Type B pancreatic cell (in vitro differentiated cells): ENCODE results near the gene PPOX. TPM values are rescaled to one million over a fixed set of nuclear protein-coding genes. Genes with fewer than 3 reads are reported as not detected.

ENCODE experiments used
- DNase-seq: peaks from one replicate; pipeline ENCODE4 v3.0.0; 2021; ENCODE audit warnings: mixed read lengths; ENCODE audit not compliant: unreplicated experiment; ENCODE audit errors: extremely low spot score
- H3K27ac Mint-ChIP-seq: 2 replicates; pipeline ENCODE4 v1.8.0; 2021; ENCODE audit warnings: mild to moderate bottlenecking, mixed read lengths
- H3K27me3 Mint-ChIP-seq: 2 replicates; pipeline ENCODE4 v1.8.0; 2021; ENCODE audit warnings: mixed read lengths
- H3K36me3 Mint-ChIP-seq: 2 replicates; pipeline ENCODE4 v1.8.0; 2021; ENCODE audit warnings: mixed read lengths
- H3K4me1 Mint-ChIP-seq: one replicate; pipeline ENCODE4 v1.8.0; 2021; ENCODE audit warnings: mixed read lengths; ENCODE audit not compliant: unreplicated experiment
- H3K4me3 Mint-ChIP-seq: 2 replicates; pipeline ENCODE4 v1.8.0; 2021; ENCODE audit warnings: mild to moderate bottlenecking, mixed read lengths
- H3K9me3 Mint-ChIP-seq: 2 replicates; pipeline ENCODE4 v1.8.0; 2021; ENCODE audit warnings: mixed read lengths
- CTCF ChIP-seq: fragments of 200-600 bp; sonication (generic); conservative IDR thresholded peaks from 2 replicates; pipeline ENCODE4 v1.5.0; 2021; ENCODE audit warnings: antibody characterized with exemption, mild to moderate bottlenecking
- long read RNA-seq: library from polyadenylated mRNA; unstranded; transcript quantifications from one replicate; pipeline ENCODE4 v2.0.0, GENCODE V29; 2020
- total RNA-seq: library from RNA; stranded (reverse); gene quantifications from 2 replicates; pipeline ENCODE4 v1.2.1, GENCODE V29; 2021; ENCODE audit warnings: low replicate concordance

Gene PPOX
- total RNA-seq = 25.7 and 43.6 TPM in 2 replicates
- long read RNA-seq, transcript PPOX-202 (13 exons, 1,740 nt) = major isoform, 6 of 26 reads
- long read RNA-seq, partial matches to known transcripts = 6 of 26 reads
- long read RNA-seq, other reads (novel, unspliced or antisense) = 13 of 26 reads

GRCh38 chr1:161165742-161166668, at the start of gene PPOX:
TSS of gene PPOX (plus strand) at chr1:161166426. CDS start at chr1:161166848, 422 bp downstream.
- H3K27ac Mint-ChIP-seq = peak within 1 kb of the TSS; percentile 99
- peaks cover 20% of the 10 kb centered on the region for H3K4me1 Mint-ChIP-seq
- peak; percentile 94 for DNase-seq
- no peaks in the 10 kb centered on the region for H3K9me3 Mint-ChIP-seq
- peaks cover 13% of the 10 kb centered on the region for H3K36me3 Mint-ChIP-seq
- no peaks in the 10 kb centered on the region for H3K27me3 Mint-ChIP-seq
- H3K4me3 Mint-ChIP-seq = peak within 1 kb of the TSS; percentile 97
- peak; percentile 61 for TF ChIP-seq CTCF

GRCh38 chr1:161117759-161118581, 48.3 kb upstream of the PPOX start, which contains the start of the genes NIT1 and PFDN2:
TSS of gene NIT1 (plus strand) at chr1:161118105. CDS start at chr1:161118177, 72 bp downstream.
TSS of gene PFDN2 (minus strand) at chr1:161118037. CDS start at chr1:161118026, 11 bp downstream.
- TF ChIP-seq CTCF = no peak
- Mint-ChIP-seq H3K36me3 (peaks cover 19% of the 10 kb centered on the region), H3K4me1 (peaks cover 40% of the 10 kb centered on the region), H3K9me3 (no peaks in the 10 kb centered on the region), H3K27me3 (no peaks in the 10 kb centered on the region), H3K4me3 (peak within 1 kb of the TSS; percentile 95), H3K27ac (peak within 1 kb of the TSS; percentile 94)
- peak; percentile 90 for DNase-seq

GRCh38 chr1:161119092-161119903, 46.9 kb upstream of the PPOX start:
- peak; percentile 54 for TF ChIP-seq CTCF
- DNase-seq = no peak
- Mint-ChIP-seq H3K4me1 (peaks cover 30% of the 10 kb centered on the region), H3K4me3 (peak overlapping the region; percentile 95), H3K27ac (peak overlapping the region; percentile 94), H3K27me3 (no peaks in the 10 kb centered on the region), H3K9me3 (no peaks in the 10 kb centered on the region), H3K36me3 (peaks cover 24% of the 10 kb centered on the region)

- no peaks in the 10 kb centered on the region for H3K9me3 Mint-ChIP-seq
- H3K27ac Mint-ChIP-seq = no peak overlapping the region
- H3K27me3 Mint-ChIP-seq = no peaks in the 10 kb centered on the region
- peaks cover 26% of the 10 kb centered on the region for H3K36me3 Mint-ChIP-seq
- peaks cover 25% of the 10 kb centered on the region for H3K4me1 Mint-ChIP-seq
- H3K4me3 Mint-ChIP-seq = no peak overlapping the region
- no peak for TF ChIP-seq CTCF
- no peak for DNase-seq
Observed at GRCh38 chr1:161121042-161121650, 45.1 kb upstream of the PPOX start.
